ENCODE results near the gene RBM20.
A peak's percentile ranks its signal among the peaks of the same experiment; 100 is the strongest.

RBM20 gene

GRCh38 chr10:110676016-110676415, 31.9 kb downstream of the RBM20 start:
- no peak for TF ChIP-seq JUND (IDR thresholded peaks at IDR 0.05; ENCODE audit: low read depth)
- in situ Hi-C loops (cut with HindIII; ENCODE audit: low pct_unique_long_range_greater_than_20kb, low sequenced_read_pairs): no loop called here
- no peak for DNase-seq (ENCODE audit: low read depth in 1 of 2, low spot score in 1 of 2)

- TF ChIP-seq JUND (IDR thresholded peaks at IDR 0.05; ENCODE audit: low read depth): no peak
- in situ Hi-C loops (cut with HindIII; ENCODE audit: low pct_unique_long_range_greater_than_20kb, low sequenced_read_pairs): no loop called here
- DNase-seq (ENCODE audit: low read depth in 1 of 2, low spot score in 1 of 2): no peak
Measured at GRCh38 chr10:110679486-110680272, 35.5 kb downstream of the RBM20 start.

- in situ Hi-C loops (cut with HindIII; ENCODE audit: low pct_unique_long_range_greater_than_20kb, low sequenced_read_pairs): no loop called here
- peak in 1 of 2 experiments; percentile 19 for DNase-seq (ENCODE audit: low read depth in 1 of 2, low spot score in 1 of 2)
- TF ChIP-seq JUND (IDR thresholded peaks at IDR 0.05; ENCODE audit: low read depth): no peak
Measured at GRCh38 chr10:110680273-110681020, 36.3 kb downstream of the RBM20 start.

GRCh38 chr10:110681023-110681681, 37.0 kb downstream of the RBM20 start:
- no peak for TF ChIP-seq JUND (IDR thresholded peaks at IDR 0.05; ENCODE audit: low read depth)
- in situ Hi-C loops (cut with HindIII; ENCODE audit: low pct_unique_long_range_greater_than_20kb, low sequenced_read_pairs): no loop called here
- peak; percentile 23 to 54 for DNase-seq (ENCODE audit: low read depth in 1 of 2, low spot score in 1 of 2)

- DNase-seq (ENCODE audit: low read depth in 1 of 2, low spot score in 1 of 2): no peak
- in situ Hi-C loops (cut with HindIII; ENCODE audit: low pct_unique_long_range_greater_than_20kb, low sequenced_read_pairs): no loop called here
- TF ChIP-seq JUND (IDR thresholded peaks at IDR 0.05; ENCODE audit: low read depth): no peak
Measured at GRCh38 chr10:110682348-110682747, 38.2 kb downstream of the RBM20 start.

GRCh38 chr10:110684800-110685446, 40.8 kb downstream of the RBM20 start:
- in situ Hi-C loops (cut with HindIII; ENCODE audit: low pct_unique_long_range_greater_than_20kb, low sequenced_read_pairs): no loop called here
- DNase-seq (ENCODE audit: low read depth in 1 of 2, low spot score in 1 of 2): no peak
- no peak for TF ChIP-seq JUND (IDR thresholded peaks at IDR 0.05; ENCODE audit: low read depth)

- no peak for TF ChIP-seq JUND (IDR thresholded peaks at IDR 0.05; ENCODE audit: low read depth)
- DNase-seq (ENCODE audit: low read depth in 1 of 2, low spot score in 1 of 2): no peak
- in situ Hi-C loops (cut with HindIII; ENCODE audit: low pct_unique_long_range_greater_than_20kb, low sequenced_read_pairs): no loop called here
Measured at GRCh38 chr10:110686047-110686446, 41.9 kb downstream of the RBM20 start.

GRCh38 chr10:110686949-110687348, 42.8 kb downstream of the RBM20 start:
- DNase-seq (ENCODE audit: low read depth in 1 of 2, low spot score in 1 of 2): no peak
- in situ Hi-C loops (cut with HindIII; ENCODE audit: low pct_unique_long_range_greater_than_20kb, low sequenced_read_pairs): no loop called here
- no peak for TF ChIP-seq JUND (IDR thresholded peaks at IDR 0.05; ENCODE audit: low read depth)

- no peak for TF ChIP-seq JUND (IDR thresholded peaks at IDR 0.05; ENCODE audit: low read depth)
- in situ Hi-C loops (cut with HindIII; ENCODE audit: low pct_unique_long_range_greater_than_20kb, low sequenced_read_pairs): no loop called here
- DNase-seq (ENCODE audit: low read depth in 1 of 2, low spot score in 1 of 2): no peak
Measured at GRCh38 chr10:110687400-110687799, 43.3 kb downstream of the RBM20 start.

GRCh38 chr10:110691139-110691538, 47.0 kb downstream of the RBM20 start:
- in situ Hi-C loops (cut with HindIII; ENCODE audit: low pct_unique_long_range_greater_than_20kb, low sequenced_read_pairs): no loop called here
- no peak for DNase-seq (ENCODE audit: low read depth in 1 of 2, low spot score in 1 of 2)
- TF ChIP-seq JUND (IDR thresholded peaks at IDR 0.05; ENCODE audit: low read depth): no peak

- DNase-seq (ENCODE audit: low read depth in 1 of 2, low spot score in 1 of 2): no peak
- in situ Hi-C loops (cut with HindIII; ENCODE audit: low pct_unique_long_range_greater_than_20kb, low sequenced_read_pairs): no loop called here
- no peak for TF ChIP-seq JUND (IDR thresholded peaks at IDR 0.05; ENCODE audit: low read depth)
Measured at GRCh38 chr10:110694263-110694662, 50.1 kb downstream of the RBM20 start.

GRCh38 chr10:110694820-110695538, 50.8 kb downstream of the RBM20 start:
- in situ Hi-C loops (cut with HindIII; ENCODE audit: low pct_unique_long_range_greater_than_20kb, low sequenced_read_pairs): no loop called here
- no peak for TF ChIP-seq JUND (IDR thresholded peaks at IDR 0.05; ENCODE audit: low read depth)
- DNase-seq (ENCODE audit: low read depth in 1 of 2, low spot score in 1 of 2): no peak
